Measurements from ENCODE around the gene ARHGEF10L. TPM values are rescaled to one million over a fixed set of nuclear protein-coding genes. Genes with fewer than 3 reads are reported as not detected.

Gene ARHGEF10L
- total RNA-seq, 4 donors from 2014 or later, result 65.0 to 136 (median 94.1) TPM

GRCh38 chr1:17577907-17578297 is 38.4 kb downstream of the ARHGEF10L start:
- DNase-seq (ENCODE audit: low spot score in 2 of 2), result no peak
- WGBS, result 100% methylated on average over 1 of the region's 1 CpG
- no peak overlapping the region for H3K27ac ChIP-seq
- TF ChIP-seq POLR2A (IDR thresholded peaks at IDR 0.05), result no peak
- no peak for TF ChIP-seq EP300 (IDR thresholded peaks at IDR 0.05)
- no peak for TF ChIP-seq CTCF (IDR thresholded peaks at IDR 0.05)
- TF ChIP-seq POLR2AphosphoS5 (IDR thresholded peaks at IDR 0.05), result no peak
- peaks cover 53% of the 10 kb centered on the region for H3K4me1 ChIP-seq
- H3K27me3 ChIP-seq, result no peaks in the 10 kb centered on the region
- H3K4me3 ChIP-seq, result no peak overlapping the region
- no peaks in the 10 kb centered on the region for H3K36me3 ChIP-seq
- H3K9me3 ChIP-seq, result no peaks in the 10 kb centered on the region

GRCh38 chr1:17579951-17580939 is 40.7 kb downstream of the ARHGEF10L start:
- WGBS, result 88% methylated on average over 14 of the region's 16 CpGs
- H3K27ac ChIP-seq, result no peak overlapping the region
- no peaks in the 10 kb centered on the region for H3K9me3 ChIP-seq
- DNase-seq (ENCODE audit: low spot score in 2 of 2), result no peak
- no peaks in the 10 kb centered on the region for H3K27me3 ChIP-seq
- H3K36me3 ChIP-seq, result no peaks in the 10 kb centered on the region
- no peak overlapping the region for H3K4me3 ChIP-seq
- no peak for TF ChIP-seq CTCF (IDR thresholded peaks at IDR 0.05)
- TF ChIP-seq EP300 (IDR thresholded peaks at IDR 0.05), result no peak
- TF ChIP-seq POLR2AphosphoS5 (IDR thresholded peaks at IDR 0.05), result no peak
- no peak for TF ChIP-seq POLR2A (IDR thresholded peaks at IDR 0.05)
- H3K4me1 ChIP-seq, result peaks cover 31% of the 10 kb centered on the region

DNA sequence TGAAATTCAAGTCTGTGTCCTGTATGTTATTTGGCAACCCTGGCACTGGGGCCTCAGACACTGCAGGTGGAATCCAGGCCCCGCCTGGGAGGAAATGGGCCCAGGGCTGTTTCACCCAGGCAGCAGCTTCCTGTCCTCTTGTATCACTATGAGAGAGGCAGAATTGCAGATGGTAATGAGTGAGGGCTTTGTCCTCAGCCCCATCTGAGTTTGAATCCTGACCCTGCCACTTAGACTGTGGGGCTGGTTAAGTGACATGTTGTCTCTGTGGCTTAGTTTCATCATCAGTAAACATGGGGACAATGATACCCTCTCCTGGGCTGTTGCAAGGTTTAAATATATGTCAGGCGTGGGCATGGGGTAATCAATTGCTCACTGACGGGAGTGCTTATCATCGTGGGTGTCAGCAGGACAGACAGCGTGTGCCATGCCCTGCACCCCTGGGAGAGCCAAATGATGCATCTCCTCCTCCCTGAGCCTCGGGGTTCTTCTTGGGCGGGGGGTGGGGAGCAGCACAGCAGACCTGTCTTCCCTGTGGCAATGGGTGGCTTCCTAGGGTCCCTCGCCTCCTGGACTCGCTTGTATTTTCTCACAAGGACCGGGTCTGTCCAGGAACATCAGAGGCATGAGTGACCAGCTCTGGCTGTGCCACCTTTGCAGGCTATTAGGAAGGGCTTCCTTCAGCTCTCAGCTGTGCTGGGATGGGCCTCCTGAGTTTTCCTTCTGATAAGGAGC is 42.1 kb downstream of the ARHGEF10L start:
- H3K27me3 ChIP-seq, result no peaks in the 10 kb centered on the region
- DNase-seq (ENCODE audit: low spot score in 2 of 2), result no peak
- no peak overlapping the region for H3K4me3 ChIP-seq
- WGBS, result 49% methylated on average over 10 of the region's 10 CpGs
- H3K27ac ChIP-seq, result peak overlapping the region; percentile 46
- H3K9me3 ChIP-seq, result no peaks in the 10 kb centered on the region
- TF ChIP-seq CTCF (IDR thresholded peaks at IDR 0.05), result no peak
- TF ChIP-seq POLR2AphosphoS5 (IDR thresholded peaks at IDR 0.05), result no peak
- no peak for TF ChIP-seq EP300 (IDR thresholded peaks at IDR 0.05)
- TF ChIP-seq POLR2A (IDR thresholded peaks at IDR 0.05), result no peak
- no peaks in the 10 kb centered on the region for H3K36me3 ChIP-seq
- peaks cover 32% of the 10 kb centered on the region for H3K4me1 ChIP-seq

DNA sequence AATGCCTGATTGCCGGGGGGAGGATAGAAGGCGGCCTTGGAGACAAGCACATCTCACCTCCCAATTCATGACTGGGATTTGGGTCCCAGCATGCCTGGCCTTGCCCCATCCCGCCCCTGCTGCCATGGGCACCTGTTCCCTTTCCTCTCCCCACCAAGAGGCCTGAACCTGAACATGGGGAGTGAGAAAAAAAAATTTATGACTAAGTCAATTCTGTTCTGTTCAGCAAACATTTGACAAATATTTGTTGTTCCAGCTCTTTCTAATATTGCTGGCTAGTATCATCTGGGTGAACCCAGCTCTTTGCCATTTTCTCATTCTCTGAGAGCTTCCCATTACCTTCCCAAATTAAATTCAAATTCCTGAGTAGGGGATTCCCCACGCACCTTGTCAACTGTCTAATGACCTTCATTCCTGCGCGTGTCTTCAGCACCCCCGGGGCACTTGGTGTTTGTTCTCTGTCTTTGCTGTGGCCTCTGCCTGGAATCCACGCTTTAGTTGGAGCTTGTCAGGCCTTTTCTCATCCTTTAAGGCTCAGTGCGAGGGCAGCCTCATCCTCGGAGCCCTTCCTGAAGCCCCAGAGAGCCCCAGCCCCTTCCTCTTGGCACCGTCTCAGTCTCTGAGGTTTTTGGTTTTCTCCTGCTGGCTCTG is 42.8 kb downstream of the ARHGEF10L start:
- H3K9me3 ChIP-seq, result no peaks in the 10 kb centered on the region
- H3K4me1 ChIP-seq, result peaks cover 39% of the 10 kb centered on the region
- no peaks in the 10 kb centered on the region for H3K36me3 ChIP-seq
- DNase-seq (ENCODE audit: low spot score in 2 of 2), result no peak
- no peak overlapping the region for H3K4me3 ChIP-seq
- WGBS, result 41% methylated on average over 11 of the region's 11 CpGs
- TF ChIP-seq CTCF (IDR thresholded peaks at IDR 0.05), result no peak
- TF ChIP-seq EP300 (IDR thresholded peaks at IDR 0.05), result no peak
- TF ChIP-seq POLR2A (IDR thresholded peaks at IDR 0.05), result no peak
- TF ChIP-seq POLR2AphosphoS5 (IDR thresholded peaks at IDR 0.05), result no peak
- H3K27me3 ChIP-seq, result no peaks in the 10 kb centered on the region
- peak overlapping the region; percentile 46 for H3K27ac ChIP-seq
